Astrocyte (in vitro differentiated cells and primary cell): Measurements from ENCODE around the gene PPP1R12B. TPM values are rescaled to one million over a fixed set of nuclear protein-coding genes. Genes with fewer than 3 reads are reported as not detected.
A peak's percentile ranks its signal among the peaks of the same experiment; 100 is the strongest.

ENCODE experiments used
- DNase-seq: peaks from one replicate; pipeline ENCODE4 v3.0.0-alpha.2; 2010; ENCODE audit warnings: low read depth
- FAIRE-seq: peaks from 2 replicates; lab custom pipeline; 2011; peaks lifted over from hg19 to GRCh38; lab: Jason Lieb, UNC
- H2AFZ ChIP-seq: 2 replicates; pipeline ENCODE4 v1.6.0; 2012; ENCODE audit warnings: low read depth, low read length, inconsistent platforms
- H3K27ac ChIP-seq: 2 replicates; pipeline ENCODE4 v1.5.1; 2011; ENCODE audit warnings: low read depth, low read length, inconsistent platforms
- H3K27me3 ChIP-seq: 2 replicates; pipeline ENCODE4 v1.6.0; 2011; ENCODE audit warnings: low read length, inconsistent platforms; ENCODE audit not compliant: insufficient read depth
- H3K36me3 ChIP-seq: 2 replicates; pipeline ENCODE4 v1.5.1; 2011; ENCODE audit warnings: low read length, inconsistent platforms; ENCODE audit not compliant: insufficient read depth
- H3K4me1 ChIP-seq: 2 replicates; pipeline ENCODE4 v1.5.1; 2011; ENCODE audit warnings: low read length, inconsistent platforms; ENCODE audit not compliant: insufficient read depth
- H3K4me2 ChIP-seq: 2 replicates; pipeline ENCODE4 v1.6.0; 2012; ENCODE audit warnings: low read length, inconsistent platforms
- H3K4me3 ChIP-seq: 2 replicates; pipeline ENCODE4 v1.5.1; 2011; ENCODE audit warnings: low read depth, mild to moderate bottlenecking, low read length, inconsistent platforms; ENCODE audit not compliant: insufficient read depth
- H3K79me2 ChIP-seq: 2 replicates; pipeline ENCODE4 v1.6.0; 2012; ENCODE audit warnings: mild to moderate bottlenecking, low read length, inconsistent platforms; ENCODE audit not compliant: insufficient read depth
- H3K9ac ChIP-seq: 2 replicates; pipeline ENCODE4 v1.6.0; 2012; ENCODE audit warnings: mild to moderate bottlenecking, low read length, inconsistent platforms
- H3K9me3 ChIP-seq: 2 replicates; pipeline ENCODE4 v1.5.1; 2012; ENCODE audit warnings: low read depth, mild to moderate bottlenecking, low read length, inconsistent platforms; ENCODE audit not compliant: insufficient read depth
- H4K20me1 ChIP-seq: 2 replicates; pipeline ENCODE4 v1.6.0; 2012; ENCODE audit warnings: low read length, inconsistent platforms; ENCODE audit not compliant: insufficient read depth
- H3K27ac Mint-ChIP-seq: one replicate; pipeline ENCODE4 v1.8.0; 2021; ENCODE audit warnings: mild to moderate bottlenecking, mixed read lengths; ENCODE audit not compliant: unreplicated experiment
- H3K27me3 Mint-ChIP-seq: one replicate; pipeline ENCODE4 v1.8.0; 2021; ENCODE audit warnings: low read depth, mixed read lengths; ENCODE audit not compliant: unreplicated experiment
- H3K36me3 Mint-ChIP-seq: one replicate; pipeline ENCODE4 v1.8.0; 2021; ENCODE audit warnings: low read depth, mixed read lengths; ENCODE audit not compliant: unreplicated experiment
- H3K4me1 Mint-ChIP-seq: one replicate; pipeline ENCODE4 v1.8.0; 2021; ENCODE audit warnings: low read depth, mixed read lengths; ENCODE audit not compliant: unreplicated experiment
- H3K4me3 Mint-ChIP-seq: one replicate; pipeline ENCODE4 v1.8.0; 2021; ENCODE audit warnings: mild to moderate bottlenecking, moderate library complexity, mixed read lengths; ENCODE audit not compliant: unreplicated experiment
- H3K9me3 Mint-ChIP-seq: one replicate; pipeline ENCODE4 v1.8.0; 2021; ENCODE audit warnings: mild to moderate bottlenecking, mixed read lengths; ENCODE audit not compliant: unreplicated experiment
- EZH2 ChIP-seq: IDR thresholded peaks from 2 replicates; pipeline ENCODE4 v1.6.1; 2012; ENCODE audit warnings: mild to moderate bottlenecking, low read length, inconsistent platforms; ENCODE audit not compliant: insufficient read depth
- total RNA-seq: library from RNA; stranded (reverse); gene quantifications from 2 replicates; pipeline ENCODE4 v1.2.1, GENCODE V29; 2021
- TF ChIP-seq, protein P1 (sequence below): IDR thresholded peaks from 2 replicates; pipeline ENCODE4 v1.5.1; 2011; ENCODE audit warnings: low read depth, mild to moderate bottlenecking, inconsistent platforms, low read length, moderate library complexity; ENCODE audit not compliant: insufficient read depth

The PPP1R12B gene
- total RNA-seq, 1 donor from 2014 or later, result 12.2 TPM

DNA sequence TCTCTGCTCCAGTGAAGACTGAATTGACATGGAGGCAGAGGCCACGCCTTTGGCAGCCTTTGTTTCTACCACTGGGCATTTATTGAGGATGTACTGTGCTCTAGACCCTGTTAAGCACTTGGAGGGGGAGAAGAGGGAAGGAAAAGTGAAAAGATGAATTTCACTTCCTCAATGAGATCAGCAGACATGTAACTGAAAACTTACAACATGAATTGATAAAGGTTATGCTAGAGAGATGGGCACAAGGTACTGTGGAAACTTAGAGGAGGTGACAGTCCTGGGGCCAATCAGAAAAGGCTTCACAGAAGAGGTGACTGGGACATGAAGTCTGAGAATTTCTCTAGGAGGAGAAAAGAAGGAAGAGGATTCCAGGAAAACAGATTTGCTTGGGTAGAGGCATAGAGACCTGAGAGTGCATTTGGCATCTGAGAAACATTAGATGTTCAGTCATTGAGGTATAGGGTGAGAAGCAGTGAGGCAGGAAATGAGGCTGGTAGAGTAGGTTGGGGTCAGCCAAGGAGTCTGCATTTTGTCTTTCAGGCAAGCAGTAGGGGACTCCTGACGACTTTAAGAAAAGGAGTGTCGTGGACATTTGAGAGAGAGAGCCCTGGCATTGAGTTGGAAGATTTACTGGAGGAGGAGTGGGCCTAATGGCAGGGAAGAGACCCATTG, 248.7 kb downstream of the PPP1R12B start:
- no peak for DNase-seq
- H3K27ac Mint-ChIP-seq, result no peak overlapping the region

DNA sequence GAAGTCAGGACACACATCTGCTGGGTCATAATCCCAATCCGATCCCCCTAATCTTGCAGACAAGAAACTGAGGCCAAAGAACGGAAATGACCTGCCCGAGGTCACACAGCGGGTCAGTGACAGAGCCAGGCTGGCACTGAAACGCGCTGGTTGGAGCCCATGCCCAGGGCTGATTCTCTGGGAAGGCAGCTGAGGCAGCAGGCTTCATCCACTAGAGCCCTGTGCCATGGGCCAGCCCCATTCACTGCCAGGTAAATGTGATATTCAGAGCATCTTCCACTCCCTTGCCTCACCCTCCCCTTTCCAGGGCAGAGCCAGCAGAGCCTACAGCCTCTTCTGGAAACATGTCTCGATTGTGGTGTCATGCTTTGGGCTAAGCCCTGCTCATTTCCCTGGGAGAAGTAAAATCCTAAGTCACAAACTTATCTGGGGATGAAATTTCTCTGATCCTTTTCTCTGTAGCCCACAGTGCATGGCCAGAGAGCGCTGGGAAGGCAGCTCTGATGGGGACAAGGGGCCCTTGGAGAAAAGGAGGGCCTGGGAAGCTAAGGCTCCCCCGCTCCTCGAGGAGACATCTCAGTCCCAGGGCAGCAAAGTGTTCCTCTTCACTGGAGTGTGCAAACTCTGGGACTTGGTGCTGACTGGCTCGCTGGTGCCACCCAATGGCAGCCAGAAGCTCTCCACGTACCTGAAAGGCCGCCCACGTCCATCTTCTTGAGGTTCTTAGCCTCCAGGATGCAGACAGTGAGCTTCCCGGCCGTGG, 251.4 kb downstream of the PPP1R12B start:
- Histone ChIP-seq H3K79me2 (no peaks in the 10 kb centered on the region), H2AFZ (no peak overlapping the region), H3K27ac (no peak overlapping the region), H3K9me3 (no peaks in the 10 kb centered on the region), H4K20me1 (no peaks in the 10 kb centered on the region), H3K36me3 (no peaks in the 10 kb centered on the region), H3K9ac (no peak overlapping the region), H3K27me3 (no peaks in the 10 kb centered on the region), H3K4me3 (no peak overlapping the region), H3K4me2 (no peak overlapping the region), H3K4me1 (no peaks in the 10 kb centered on the region)
- Mint-ChIP-seq H3K9me3 (peaks cover 6% of the 10 kb centered on the region), H3K27me3 (peaks cover 53% of the 10 kb centered on the region), H3K27ac (no peak overlapping the region), H3K4me3 (no peak overlapping the region), H3K4me1 (no peaks in the 10 kb centered on the region), H3K36me3 (peaks cover 11% of the 10 kb centered on the region)
- peak; percentile 56 for DNase-seq
- no peak for FAIRE-seq
- TF ChIP-seq EZH2, result no peak
- TF ChIP-seq, protein P1, sequence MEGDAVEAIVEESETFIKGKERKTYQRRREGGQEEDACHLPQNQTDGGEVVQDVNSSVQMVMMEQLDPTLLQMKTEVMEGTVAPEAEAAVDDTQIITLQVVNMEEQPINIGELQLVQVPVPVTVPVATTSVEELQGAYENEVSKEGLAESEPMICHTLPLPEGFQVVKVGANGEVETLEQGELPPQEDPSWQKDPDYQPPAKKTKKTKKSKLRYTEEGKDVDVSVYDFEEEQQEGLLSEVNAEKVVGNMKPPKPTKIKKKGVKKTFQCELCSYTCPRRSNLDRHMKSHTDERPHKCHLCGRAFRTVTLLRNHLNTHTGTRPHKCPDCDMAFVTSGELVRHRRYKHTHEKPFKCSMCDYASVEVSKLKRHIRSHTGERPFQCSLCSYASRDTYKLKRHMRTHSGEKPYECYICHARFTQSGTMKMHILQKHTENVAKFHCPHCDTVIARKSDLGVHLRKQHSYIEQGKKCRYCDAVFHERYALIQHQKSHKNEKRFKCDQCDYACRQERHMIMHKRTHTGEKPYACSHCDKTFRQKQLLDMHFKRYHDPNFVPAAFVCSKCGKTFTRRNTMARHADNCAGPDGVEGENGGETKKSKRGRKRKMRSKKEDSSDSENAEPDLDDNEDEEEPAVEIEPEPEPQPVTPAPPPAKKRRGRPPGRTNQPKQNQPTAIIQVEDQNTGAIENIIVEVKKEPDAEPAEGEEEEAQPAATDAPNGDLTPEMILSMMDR, result peak; percentile 72

More for the DNA sequence above, 248.7 kb downstream of the PPP1R12B start:
- Histone ChIP-seq H3K4me2 (no peak overlapping the region), H3K9me3 (no peaks in the 10 kb centered on the region), H3K27me3 (no peaks in the 10 kb centered on the region), H2AFZ (no peak overlapping the region), H3K4me3 (no peak overlapping the region), H4K20me1 (no peaks in the 10 kb centered on the region), H3K36me3 (no peaks in the 10 kb centered on the region), H3K27ac (no peak overlapping the region), H3K4me1 (peaks cover 6% of the 10 kb centered on the region), H3K79me2 (no peaks in the 10 kb centered on the region), H3K9ac (no peak overlapping the region)
- peaks cover 12% of the 10 kb centered on the region for H3K36me3 Mint-ChIP-seq
- FAIRE-seq, result no peak
- peaks cover 38% of the 10 kb centered on the region for H3K27me3 Mint-ChIP-seq
- no peak overlapping the region for H3K4me3 Mint-ChIP-seq
- H3K4me1 Mint-ChIP-seq, result peaks cover 2% of the 10 kb centered on the region
- no peak for TF ChIP-seq EZH2
- TF ChIP-seq, protein P1, result no peak
- peaks cover 6% of the 10 kb centered on the region for H3K9me3 Mint-ChIP-seq
